GM23338 (cell line): Measurements from ENCODE around the gene DET1. TPM values are rescaled to one million over a fixed set of nuclear protein-coding genes. Genes with fewer than 3 reads are reported as not detected.

Experiments
- ATAC-seq: fragments of 200-7000 bp; cut with Tn5 transposase; 3 replicates; pipeline ENCODE4 v1.9.1; 2020
- DNase-seq: peaks from one replicate; pipeline ENCODE4 v3.0.0-alpha.2; 2015; ENCODE audit warnings: low spot score
- H2AFZ ChIP-seq: fragments of 200-600 bp; sonication (generic); 2 replicates; pipeline ENCODE4 v1.8.0; 2016; ENCODE audit warnings: antibody characterized with exemption, mild to moderate bottlenecking, moderate library complexity
- H3F3A ChIP-seq: fragments of 200-600 bp; sonication (generic); replicated peaks from 2 replicates; pipeline ENCODE4 v1.8.0; 2017; ENCODE audit warnings: antibody characterized with exemption, mixed run types, low read depth
- H3K27ac ChIP-seq: fragments of 200-600 bp; sonication (generic); 2 replicates; pipeline ENCODE4 v1.6.1; 2016; ENCODE audit warnings: low read depth
- H3K27me3 ChIP-seq: fragments of 200-600 bp; sonication (generic); 2 replicates; pipeline ENCODE4 v1.8.0; 2016; ENCODE audit warnings: mild to moderate bottlenecking, mixed run types, moderate library complexity; ENCODE audit not compliant: insufficient read depth
- H3K36me3 ChIP-seq: fragments of 200-600 bp; sonication (generic); 2 replicates; pipeline ENCODE4 v1.8.0; 2016; ENCODE audit warnings: mild to moderate bottlenecking; ENCODE audit not compliant: insufficient read depth
- H3K4me1 ChIP-seq: fragments of 200-600 bp; sonication (generic); 2 replicates; pipeline ENCODE4 v1.8.0; 2016; ENCODE audit warnings: mild to moderate bottlenecking, moderate library complexity; ENCODE audit not compliant: insufficient read depth
- H3K4me2 ChIP-seq: fragments of 200-600 bp; sonication (generic); 2 replicates; pipeline ENCODE4 v1.7.1; 2017; ENCODE audit warnings: mixed run types
- H3K4me3 ChIP-seq: fragments of 200-600 bp; sonication (generic); 2 replicates; pipeline ENCODE4 v1.6.1; 2016; ENCODE audit warnings: mixed run types
- H3K79me2 ChIP-seq: fragments of 200-600 bp; sonication (generic); replicated peaks from 2 replicates; pipeline ENCODE4 v1.8.0; 2017; ENCODE audit warnings: mild to moderate bottlenecking; ENCODE audit not compliant: insufficient read depth
- H3K9me2 ChIP-seq: fragments of 200-600 bp; sonication (generic); 2 replicates; pipeline ENCODE4 v1.8.0; 2017; ENCODE audit not compliant: insufficient read depth
- H4K20me1 ChIP-seq: fragments of 200-600 bp; sonication (generic); replicated peaks from 2 replicates; pipeline ENCODE4 v1.8.0; 2017; ENCODE audit warnings: mild to moderate bottlenecking; ENCODE audit not compliant: insufficient read depth
- H3K27ac Mint-ChIP-seq: 2 replicates; pipeline ENCODE4 v1.8.0; 2020; ENCODE audit warnings: inconsistent platforms, mild to moderate bottlenecking, moderate library complexity, mixed read lengths
- H3K27me3 Mint-ChIP-seq: 3 replicates; pipeline ENCODE4 v1.8.0; 2022; ENCODE audit warnings: low read depth, mild to moderate bottlenecking, moderate library complexity, mixed read lengths, inconsistent platforms; ENCODE audit not compliant: insufficient read depth, poor library complexity
- H3K36me3 Mint-ChIP-seq: 3 replicates; pipeline ENCODE4 v1.8.0; 2021; ENCODE audit warnings: low read depth, mild to moderate bottlenecking, inconsistent platforms, moderate library complexity, mixed read lengths
- H3K4me1 Mint-ChIP-seq: 3 replicates; pipeline ENCODE4 v1.8.0; 2020; ENCODE audit warnings: mild to moderate bottlenecking, inconsistent platforms, mixed read lengths
- H3K4me3 Mint-ChIP-seq: 3 replicates; pipeline ENCODE4 v1.8.0; 2021; ENCODE audit warnings: moderate library complexity, mild to moderate bottlenecking, inconsistent platforms, mixed read lengths
- H3K9me3 Mint-ChIP-seq: 3 replicates; pipeline ENCODE4 v1.8.0; 2020; ENCODE audit warnings: moderate library complexity, mild to moderate bottlenecking, inconsistent platforms, mixed read lengths
- EZH2phosphoT487 ChIP-seq: fragments of 200-600 bp; sonication (generic); IDR thresholded peaks from one replicate; pipeline ENCODE4 v1.8.1; 2018; ENCODE audit warnings: antibody characterized with exemption; ENCODE audit not compliant: unreplicated experiment
- JUNB ChIP-seq: IDR thresholded peaks from one replicate; pipeline ENCODE4 v1.6.1; 2016; ENCODE audit warnings: antibody characterized with exemption; ENCODE audit not compliant: unreplicated experiment
- NANOG ChIP-seq: IDR thresholded peaks from 2 replicates; pipeline ENCODE4 v1.6.1; 2016; ENCODE audit warnings: antibody characterized with exemption, borderline replicate concordance
- POLR2AphosphoS5 ChIP-seq: IDR thresholded peaks from 2 replicates; pipeline ENCODE4 v1.6.1; 2016; ENCODE audit warnings: antibody characterized with exemption, low read depth
- STAT1 ChIP-seq: IDR thresholded peaks from one replicate; pipeline ENCODE4 v1.6.1; 2016; ENCODE audit warnings: antibody characterized with exemption; ENCODE audit not compliant: unreplicated experiment
- ZNF114 ChIP-seq: fragments of 250-450 bp; sonication (Bioruptor Pico); IDR thresholded peaks from 2 replicates; pipeline ENCODE4 v1.5.0; 2020; ENCODE audit warnings: mild to moderate bottlenecking, moderate library complexity
- ZNF331 ChIP-seq: fragments of 250-450 bp; sonication (Bioruptor Pico); IDR thresholded peaks from 2 replicates; pipeline ENCODE4 v1.5.0; 2020; ENCODE audit warnings: low read depth, mild to moderate bottlenecking, moderate library complexity
- polyA plus RNA-seq: library from polyadenylated mRNA; unstranded; fragments of >200 nt; fragmentation: Nextera tagmentation; extraction: Ambion mirVana; gene quantifications from 2 replicates; pipeline ENCODE4 v1.2.1, GENCODE V29; 2016
- total RNA-seq: library from RNA; depleted of rRNA; stranded (reverse); fragments of >200 nt; shearing (Covaris generic); gene quantifications from 2 replicates; pipeline ENCODE4 v1.2.3, GENCODE V29; 2014
- TF ChIP-seq, protein P1 (sequence below): fragments of 250-450 bp; sonication (Bioruptor Pico); IDR thresholded peaks from 2 replicates; pipeline ENCODE4 v1.5.0; 2020; ENCODE audit warnings: mild to moderate bottlenecking, moderate library complexity
- TF ChIP-seq, protein P2 (sequence below): IDR thresholded peaks from one replicate; pipeline ENCODE4 v1.6.1; 2018; ENCODE audit warnings: antibody characterized with exemption; ENCODE audit not compliant: unreplicated experiment
- TF ChIP-seq, protein P3 (sequence below), 2 experiments: fragments of 200-600 bp in 1 of 2; sonication (generic) in 1 of 2; conservative IDR thresholded peaks; 2 replicates each; pipeline versions ENCODE4 v1.5.1 to v1.6.1; 2016 to 2017; ENCODE audit warnings: antibody characterized with exemption in 2 of 2, low read depth in 2 of 2, mild to moderate bottlenecking in 2 of 2, moderate library complexity in 1 of 2

DET1 gene
- total and polyA plus RNA-seq, 2 experiments from 2014 or later = 4.2 to 8.6 TPM

DNA sequence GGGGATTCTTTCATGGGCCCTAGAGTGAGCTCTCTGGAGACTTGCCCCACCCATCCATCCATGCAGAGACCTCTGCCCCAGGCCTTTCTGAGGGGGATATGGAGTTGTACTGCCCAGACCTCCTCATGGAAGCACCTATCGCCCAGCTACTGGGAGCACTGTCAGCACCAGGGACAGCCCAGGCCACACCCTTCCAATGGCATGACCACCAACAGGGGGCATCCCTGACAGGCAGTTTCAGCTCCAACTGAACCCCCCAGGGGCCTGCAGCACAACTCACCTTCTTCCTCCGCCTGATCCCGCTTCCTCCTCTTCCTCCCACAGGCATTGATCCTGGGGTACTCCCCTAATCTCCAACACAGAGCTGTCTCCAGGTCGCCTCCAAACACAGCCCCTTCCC lies 57.2 kb downstream of the DET1 start:
- Mint-ChIP-seq H3K4me1 (peaks cover 27% of the 10 kb centered on the region), H3K27me3 (peaks cover 12% of the 10 kb centered on the region), H3K36me3 (no peaks in the 10 kb centered on the region), H3K9me3 (no peaks in the 10 kb centered on the region), H3K27ac (no peak overlapping the region), H3K4me3 (no peak overlapping the region)
- no peaks in the 10 kb centered on the region for H3K9me2 ChIP-seq
- peaks cover 22% of the 10 kb centered on the region for H3K4me1 ChIP-seq
- no peaks in the 10 kb centered on the region for H3K79me2 ChIP-seq
- ATAC-seq = peak; percentile 44
- H3K4me2 ChIP-seq = no peak overlapping the region
- peak; percentile 40 for DNase-seq
- no peaks in the 10 kb centered on the region for H3K27me3 ChIP-seq
- no peak overlapping the region for H3K27ac ChIP-seq
- no peaks in the 10 kb centered on the region for H3K36me3 ChIP-seq
- H4K20me1 ChIP-seq = no peaks in the 10 kb centered on the region
- TF ChIP-seq, protein P1, sequence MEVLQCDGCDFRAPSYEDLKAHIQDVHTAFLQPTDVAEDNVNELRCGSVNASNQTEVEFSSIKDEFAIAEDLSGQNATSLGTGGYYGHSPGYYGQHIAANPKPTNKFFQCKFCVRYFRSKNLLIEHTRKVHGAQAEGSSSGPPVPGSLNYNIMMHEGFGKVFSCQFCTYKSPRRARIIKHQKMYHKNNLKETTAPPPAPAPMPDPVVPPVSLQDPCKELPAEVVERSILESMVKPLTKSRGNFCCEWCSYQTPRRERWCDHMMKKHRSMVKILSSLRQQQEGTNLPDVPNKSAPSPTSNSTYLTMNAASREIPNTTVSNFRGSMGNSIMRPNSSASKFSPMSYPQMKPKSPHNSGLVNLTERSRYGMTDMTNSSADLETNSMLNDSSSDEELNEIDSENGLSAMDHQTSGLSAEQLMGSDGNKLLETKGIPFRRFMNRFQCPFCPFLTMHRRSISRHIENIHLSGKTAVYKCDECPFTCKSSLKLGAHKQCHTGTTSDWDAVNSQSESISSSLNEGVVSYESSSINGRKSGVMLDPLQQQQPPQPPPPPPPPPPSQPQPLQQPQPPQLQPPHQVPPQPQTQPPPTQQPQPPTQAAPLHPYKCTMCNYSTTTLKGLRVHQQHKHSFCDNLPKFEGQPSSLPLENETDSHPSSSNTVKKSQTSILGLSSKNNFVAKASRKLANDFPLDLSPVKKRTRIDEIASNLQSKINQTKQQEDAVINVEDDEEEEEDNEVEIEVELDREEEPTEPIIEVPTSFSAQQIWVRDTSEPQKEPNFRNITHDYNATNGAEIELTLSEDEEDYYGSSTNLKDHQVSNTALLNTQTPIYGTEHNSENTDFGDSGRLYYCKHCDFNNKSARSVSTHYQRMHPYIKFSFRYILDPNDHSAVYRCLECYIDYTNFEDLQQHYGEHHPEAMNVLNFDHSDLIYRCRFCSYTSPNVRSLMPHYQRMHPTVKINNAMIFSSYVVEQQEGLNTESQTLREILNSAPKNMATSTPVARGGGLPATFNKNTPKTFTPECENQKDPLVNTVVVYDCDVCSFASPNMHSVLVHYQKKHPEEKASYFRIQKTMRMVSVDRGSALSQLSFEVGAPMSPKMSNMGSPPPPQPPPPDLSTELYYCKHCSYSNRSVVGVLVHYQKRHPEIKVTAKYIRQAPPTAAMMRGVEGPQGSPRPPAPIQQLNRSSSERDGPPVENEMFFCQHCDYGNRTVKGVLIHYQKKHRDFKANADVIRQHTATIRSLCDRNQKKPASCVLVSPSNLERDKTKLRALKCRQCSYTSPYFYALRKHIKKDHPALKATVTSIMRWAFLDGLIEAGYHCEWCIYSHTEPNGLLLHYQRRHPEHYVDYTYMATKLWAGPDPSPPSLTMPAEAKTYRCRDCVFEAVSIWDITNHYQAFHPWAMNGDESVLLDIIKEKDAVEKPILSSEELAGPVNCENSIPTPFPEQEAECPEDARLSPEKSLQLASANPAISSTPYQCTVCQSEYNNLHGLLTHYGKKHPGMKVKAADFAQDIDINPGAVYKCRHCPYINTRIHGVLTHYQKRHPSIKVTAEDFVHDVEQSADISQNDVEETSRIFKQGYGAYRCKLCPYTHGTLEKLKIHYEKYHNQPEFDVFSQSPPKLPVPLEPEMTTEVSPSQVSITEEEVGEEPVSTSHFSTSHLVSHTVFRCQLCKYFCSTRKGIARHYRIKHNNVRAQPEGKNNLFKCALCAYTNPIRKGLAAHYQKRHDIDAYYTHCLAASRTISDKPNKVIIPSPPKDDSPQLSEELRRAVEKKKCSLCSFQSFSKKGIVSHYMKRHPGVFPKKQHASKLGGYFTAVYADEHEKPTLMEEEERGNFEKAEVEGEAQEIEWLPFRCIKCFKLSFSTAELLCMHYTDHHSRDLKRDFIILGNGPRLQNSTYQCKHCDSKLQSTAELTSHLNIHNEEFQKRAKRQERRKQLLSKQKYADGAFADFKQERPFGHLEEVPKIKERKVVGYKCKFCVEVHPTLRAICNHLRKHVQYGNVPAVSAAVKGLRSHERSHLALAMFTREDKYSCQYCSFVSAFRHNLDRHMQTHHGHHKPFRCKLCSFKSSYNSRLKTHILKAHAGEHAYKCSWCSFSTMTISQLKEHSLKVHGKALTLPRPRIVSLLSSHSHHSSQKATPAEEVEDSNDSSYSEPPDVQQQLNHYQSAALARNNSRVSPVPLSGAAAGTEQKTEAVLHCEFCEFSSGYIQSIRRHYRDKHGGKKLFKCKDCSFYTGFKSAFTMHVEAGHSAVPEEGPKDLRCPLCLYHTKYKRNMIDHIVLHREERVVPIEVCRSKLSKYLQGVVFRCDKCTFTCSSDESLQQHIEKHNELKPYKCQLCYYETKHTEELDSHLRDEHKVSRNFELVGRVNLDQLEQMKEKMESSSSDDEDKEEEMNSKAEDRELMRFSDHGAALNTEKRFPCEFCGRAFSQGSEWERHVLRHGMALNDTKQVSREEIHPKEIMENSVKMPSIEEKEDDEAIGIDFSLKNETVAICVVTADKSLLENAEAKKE (CRISPR knock-in tag) = no peak
- TF ChIP-seq STAT1 = no peak
- TF ChIP-seq NANOG = no peak
- no peak for TF ChIP-seq EZH2phosphoT487
- no peak for TF ChIP-seq POLR2AphosphoS5
- no peak for TF ChIP-seq ZNF114 (CRISPR knock-in tag)
- TF ChIP-seq, protein P2, sequence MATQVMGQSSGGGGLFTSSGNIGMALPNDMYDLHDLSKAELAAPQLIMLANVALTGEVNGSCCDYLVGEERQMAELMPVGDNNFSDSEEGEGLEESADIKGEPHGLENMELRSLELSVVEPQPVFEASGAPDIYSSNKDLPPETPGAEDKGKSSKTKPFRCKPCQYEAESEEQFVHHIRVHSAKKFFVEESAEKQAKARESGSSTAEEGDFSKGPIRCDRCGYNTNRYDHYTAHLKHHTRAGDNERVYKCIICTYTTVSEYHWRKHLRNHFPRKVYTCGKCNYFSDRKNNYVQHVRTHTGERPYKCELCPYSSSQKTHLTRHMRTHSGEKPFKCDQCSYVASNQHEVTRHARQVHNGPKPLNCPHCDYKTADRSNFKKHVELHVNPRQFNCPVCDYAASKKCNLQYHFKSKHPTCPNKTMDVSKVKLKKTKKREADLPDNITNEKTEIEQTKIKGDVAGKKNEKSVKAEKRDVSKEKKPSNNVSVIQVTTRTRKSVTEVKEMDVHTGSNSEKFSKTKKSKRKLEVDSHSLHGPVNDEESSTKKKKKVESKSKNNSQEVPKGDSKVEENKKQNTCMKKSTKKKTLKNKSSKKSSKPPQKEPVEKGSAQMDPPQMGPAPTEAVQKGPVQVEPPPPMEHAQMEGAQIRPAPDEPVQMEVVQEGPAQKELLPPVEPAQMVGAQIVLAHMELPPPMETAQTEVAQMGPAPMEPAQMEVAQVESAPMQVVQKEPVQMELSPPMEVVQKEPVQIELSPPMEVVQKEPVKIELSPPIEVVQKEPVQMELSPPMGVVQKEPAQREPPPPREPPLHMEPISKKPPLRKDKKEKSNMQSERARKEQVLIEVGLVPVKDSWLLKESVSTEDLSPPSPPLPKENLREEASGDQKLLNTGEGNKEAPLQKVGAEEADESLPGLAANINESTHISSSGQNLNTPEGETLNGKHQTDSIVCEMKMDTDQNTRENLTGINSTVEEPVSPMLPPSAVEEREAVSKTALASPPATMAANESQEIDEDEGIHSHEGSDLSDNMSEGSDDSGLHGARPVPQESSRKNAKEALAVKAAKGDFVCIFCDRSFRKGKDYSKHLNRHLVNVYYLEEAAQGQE = peak; percentile 74
- TF ChIP-seq, protein P3, sequence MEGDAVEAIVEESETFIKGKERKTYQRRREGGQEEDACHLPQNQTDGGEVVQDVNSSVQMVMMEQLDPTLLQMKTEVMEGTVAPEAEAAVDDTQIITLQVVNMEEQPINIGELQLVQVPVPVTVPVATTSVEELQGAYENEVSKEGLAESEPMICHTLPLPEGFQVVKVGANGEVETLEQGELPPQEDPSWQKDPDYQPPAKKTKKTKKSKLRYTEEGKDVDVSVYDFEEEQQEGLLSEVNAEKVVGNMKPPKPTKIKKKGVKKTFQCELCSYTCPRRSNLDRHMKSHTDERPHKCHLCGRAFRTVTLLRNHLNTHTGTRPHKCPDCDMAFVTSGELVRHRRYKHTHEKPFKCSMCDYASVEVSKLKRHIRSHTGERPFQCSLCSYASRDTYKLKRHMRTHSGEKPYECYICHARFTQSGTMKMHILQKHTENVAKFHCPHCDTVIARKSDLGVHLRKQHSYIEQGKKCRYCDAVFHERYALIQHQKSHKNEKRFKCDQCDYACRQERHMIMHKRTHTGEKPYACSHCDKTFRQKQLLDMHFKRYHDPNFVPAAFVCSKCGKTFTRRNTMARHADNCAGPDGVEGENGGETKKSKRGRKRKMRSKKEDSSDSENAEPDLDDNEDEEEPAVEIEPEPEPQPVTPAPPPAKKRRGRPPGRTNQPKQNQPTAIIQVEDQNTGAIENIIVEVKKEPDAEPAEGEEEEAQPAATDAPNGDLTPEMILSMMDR (conservative IDR thresholded peaks at IDR 0.05; ENCODE audit: low read depth in 2 of 2) = peak; percentile 39 to 64
- TF ChIP-seq ZNF331 (CRISPR knock-in tag) = no peak
- no peak for TF ChIP-seq JUNB
- no peak overlapping the region for H2AFZ ChIP-seq
- no peak overlapping the region for H3K4me3 ChIP-seq
- no peaks in the 10 kb centered on the region for H3F3A ChIP-seq
